GM21526 (cell line): ENCODE data around the gene TXNL4A.

Experiments used
- ATAC-seq: cut with Tn5 transposase; IDR thresholded peaks from one replicate; pipeline ENCODE4 v1.9.1; 2021; ENCODE audit warnings: moderate library complexity; ENCODE audit not compliant: unreplicated experiment, low FRiP score

The TXNL4A gene

DNA sequence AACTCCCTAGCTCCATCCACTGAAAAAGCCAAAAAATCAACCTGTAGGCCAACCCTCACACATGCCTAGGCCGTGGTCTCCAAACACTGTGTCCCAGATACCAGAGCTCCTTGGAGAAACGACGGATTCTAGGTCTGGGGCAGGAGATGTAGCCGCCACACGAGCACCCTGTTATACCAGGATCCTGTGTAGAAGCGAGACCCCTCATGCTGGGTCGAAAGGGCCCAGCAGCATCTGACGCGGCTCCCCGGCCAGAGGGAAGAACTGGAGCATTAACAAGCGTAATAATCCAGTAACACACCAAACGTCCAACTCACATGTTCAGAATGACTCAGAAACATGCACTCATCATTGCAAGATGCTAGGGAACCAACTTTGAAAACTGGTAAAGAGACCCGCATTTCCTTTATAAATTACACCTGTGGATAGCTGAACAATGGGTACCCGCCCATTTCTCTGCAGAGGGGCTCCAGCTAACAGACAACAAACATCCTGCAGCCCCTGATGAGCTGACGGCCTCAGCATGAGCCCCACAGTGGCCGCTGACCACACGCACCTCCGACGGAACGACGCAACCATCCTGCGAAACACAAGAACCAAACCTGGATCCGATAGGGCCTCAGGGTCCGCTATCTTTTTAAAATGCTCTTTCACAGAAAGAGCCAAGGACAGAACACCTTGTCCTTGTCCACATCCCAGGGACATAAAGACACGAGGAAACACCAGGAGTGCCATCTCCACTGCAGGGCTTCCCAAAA is 51.1 kb downstream of the TXNL4A start:
- no peak for ATAC-seq

DNA sequence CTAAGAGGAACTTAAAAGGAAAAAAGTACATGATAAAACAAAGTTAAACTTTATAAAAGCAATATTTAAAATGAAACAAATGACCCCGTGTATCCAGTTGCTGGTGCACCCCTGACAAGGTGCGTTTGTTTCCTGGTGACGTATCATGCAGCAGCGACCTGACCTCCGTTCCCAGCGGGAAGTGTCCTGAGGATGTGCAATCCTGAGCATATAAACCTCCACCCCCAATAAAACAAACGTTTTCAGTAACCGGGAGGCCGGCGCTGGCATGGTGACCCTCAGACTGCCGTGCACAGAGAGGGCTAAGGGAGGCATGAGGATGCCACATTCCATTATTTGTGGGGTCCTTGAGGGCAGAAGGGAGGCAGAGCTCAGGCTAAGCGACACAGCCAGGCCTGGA is 51.7 kb downstream of the TXNL4A start:
- no peak for ATAC-seq

DNA sequence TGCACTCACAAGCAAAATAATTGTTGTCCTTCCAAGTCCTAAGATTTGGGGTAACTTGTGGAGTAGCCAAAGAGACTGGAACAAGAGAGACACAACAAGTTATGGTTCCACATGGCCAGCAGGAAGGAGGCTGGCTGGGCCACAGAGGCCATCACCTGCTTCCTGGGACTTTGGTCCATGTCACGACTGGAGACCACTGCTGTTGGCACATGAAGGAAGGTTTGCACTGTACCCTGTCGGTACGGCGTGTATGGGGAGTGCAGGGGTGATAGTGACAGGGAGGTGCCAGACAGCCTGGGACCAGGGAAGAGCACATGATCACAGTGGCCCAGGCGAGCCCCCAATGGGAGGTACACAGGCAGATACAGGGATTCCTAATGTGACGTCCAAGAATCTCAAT is 52.4 kb downstream of the TXNL4A start:
- no peak for ATAC-seq

DNA sequence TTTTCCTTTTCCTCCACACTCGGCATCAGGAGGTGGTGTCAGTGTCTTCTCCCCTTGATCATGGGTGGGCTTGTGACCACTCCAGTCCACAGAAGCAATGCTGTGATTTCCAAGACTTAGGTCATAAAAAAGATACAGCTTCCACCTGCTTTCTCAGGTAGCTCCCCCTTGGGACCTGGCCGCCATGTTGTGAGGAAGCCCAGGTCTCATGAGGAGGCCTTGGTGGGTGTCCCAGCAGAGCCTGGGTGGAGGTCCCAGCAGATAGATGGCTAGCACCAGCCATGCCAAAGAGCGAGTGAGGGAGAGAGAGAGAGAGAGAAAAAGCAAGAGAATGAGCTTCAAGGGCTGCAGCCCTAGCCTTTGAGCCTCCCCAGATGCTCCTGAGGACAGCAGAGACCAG is 52.9 kb downstream of the TXNL4A start:
- no peak for ATAC-seq

DNA sequence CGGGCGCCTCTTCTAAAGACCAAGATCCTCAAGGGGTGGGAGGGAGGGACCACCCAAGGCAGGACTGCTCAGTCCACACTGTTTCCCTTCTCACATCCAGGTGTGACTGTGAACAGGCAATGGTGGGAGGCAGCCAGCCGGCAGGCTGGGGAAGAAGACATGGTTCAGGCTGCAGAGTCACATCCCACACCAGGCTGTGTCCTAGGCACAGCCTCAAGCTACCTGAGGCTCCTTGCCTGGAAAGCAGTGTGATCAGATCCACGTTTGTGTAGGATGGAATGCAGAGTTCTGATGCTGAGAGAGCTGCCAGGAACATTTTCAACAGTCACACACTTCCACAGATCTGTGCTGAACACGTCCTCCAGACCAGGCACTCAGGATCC is 53.3 kb downstream of the TXNL4A start:
- no peak for ATAC-seq

DNA sequence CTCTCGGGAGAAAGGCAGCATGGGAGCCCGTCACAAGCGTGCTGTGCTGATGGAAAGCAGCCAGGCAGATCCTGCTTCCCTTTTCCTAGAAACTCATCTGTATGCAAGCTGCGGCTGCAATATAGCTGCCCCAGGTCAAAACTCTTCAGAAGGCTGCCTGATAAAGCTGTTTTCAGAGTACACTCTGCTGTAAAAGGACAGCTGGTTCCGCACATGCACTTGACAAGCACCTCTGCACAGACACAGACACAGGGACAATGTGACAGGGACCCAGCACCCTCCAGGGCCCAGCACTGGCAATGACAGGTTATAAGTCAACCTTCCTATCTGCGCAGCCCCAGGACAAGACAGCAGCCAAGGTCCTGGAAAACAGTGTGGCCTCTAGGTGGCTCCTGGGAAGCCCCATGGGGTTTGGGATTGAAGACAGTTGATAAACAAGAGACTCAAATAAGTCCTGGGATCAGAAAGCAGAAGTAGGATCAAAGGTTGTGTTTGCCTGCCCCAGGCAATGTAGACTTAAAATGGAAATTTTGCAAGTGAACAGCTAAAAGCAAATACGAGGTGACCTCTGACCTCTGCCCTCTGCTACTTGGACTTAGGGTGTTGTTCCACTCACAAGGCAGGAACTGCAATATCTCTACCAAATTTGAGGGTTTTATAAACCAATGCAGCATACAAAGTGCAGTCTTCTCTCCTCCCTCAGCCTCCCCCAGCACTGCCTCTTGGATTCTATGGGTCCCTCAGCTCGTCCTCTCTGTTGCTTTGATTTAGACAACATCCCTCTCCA is 53.9 kb downstream of the TXNL4A start:
- no peak for ATAC-seq

DNA sequence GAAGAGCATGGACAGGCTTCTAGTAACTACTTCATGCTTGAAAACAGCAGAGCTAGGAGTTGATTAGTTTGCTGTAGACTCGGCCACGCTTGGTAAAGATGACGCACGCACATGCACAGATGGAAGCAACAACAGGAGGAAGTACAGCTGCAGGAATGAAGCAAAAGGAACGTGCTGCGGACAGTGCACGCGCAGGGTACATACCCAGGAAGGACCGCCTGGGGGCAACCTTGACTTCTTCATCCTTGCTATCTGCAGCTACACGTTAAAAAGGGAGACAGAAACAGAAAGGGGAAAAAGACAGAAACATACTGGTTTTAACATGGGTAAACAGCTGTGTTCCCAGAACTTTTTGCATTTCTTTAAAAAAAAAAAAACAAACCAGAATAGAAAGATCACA is 54.6 kb downstream of the TXNL4A start:
- ATAC-seq: no peak

DNA sequence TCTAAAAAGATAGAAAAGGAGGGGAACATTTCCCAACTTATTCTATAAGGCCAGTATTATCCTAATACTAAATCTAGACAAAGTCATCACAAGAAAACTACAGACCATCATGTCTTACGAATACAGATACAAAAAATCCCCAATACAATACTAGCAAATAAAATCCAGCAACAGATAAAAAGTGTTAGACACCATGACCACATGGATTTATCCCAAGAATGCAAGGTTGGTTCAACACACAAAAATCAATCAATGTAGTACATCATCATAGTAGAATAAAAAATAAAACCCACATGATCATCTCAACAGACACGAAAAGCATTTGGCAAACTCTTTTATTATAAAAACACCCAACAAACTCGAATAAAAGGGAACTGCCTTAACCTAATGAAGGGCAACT is 55.5 kb downstream of the TXNL4A start:
- ATAC-seq: no peak

DNA sequence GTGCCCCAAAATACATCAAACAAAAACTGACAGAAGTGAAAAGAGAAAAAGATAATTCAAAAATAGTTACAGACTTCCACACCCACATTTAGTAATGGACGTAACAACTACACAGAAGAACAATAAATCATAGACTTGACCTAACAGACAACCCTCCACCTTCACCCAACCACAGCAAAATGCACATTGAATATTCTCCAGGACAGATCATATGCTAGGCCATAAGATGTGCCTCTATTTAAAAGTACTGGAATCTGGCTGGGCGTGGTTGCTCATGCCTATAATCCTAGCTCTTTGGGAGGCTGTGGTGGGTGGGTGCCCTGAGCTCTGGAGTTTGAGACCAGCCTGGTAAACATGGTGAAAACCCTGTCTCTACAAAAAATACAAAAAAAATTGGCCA is 56.9 kb downstream of the TXNL4A start:
- ATAC-seq: no peak

DNA sequence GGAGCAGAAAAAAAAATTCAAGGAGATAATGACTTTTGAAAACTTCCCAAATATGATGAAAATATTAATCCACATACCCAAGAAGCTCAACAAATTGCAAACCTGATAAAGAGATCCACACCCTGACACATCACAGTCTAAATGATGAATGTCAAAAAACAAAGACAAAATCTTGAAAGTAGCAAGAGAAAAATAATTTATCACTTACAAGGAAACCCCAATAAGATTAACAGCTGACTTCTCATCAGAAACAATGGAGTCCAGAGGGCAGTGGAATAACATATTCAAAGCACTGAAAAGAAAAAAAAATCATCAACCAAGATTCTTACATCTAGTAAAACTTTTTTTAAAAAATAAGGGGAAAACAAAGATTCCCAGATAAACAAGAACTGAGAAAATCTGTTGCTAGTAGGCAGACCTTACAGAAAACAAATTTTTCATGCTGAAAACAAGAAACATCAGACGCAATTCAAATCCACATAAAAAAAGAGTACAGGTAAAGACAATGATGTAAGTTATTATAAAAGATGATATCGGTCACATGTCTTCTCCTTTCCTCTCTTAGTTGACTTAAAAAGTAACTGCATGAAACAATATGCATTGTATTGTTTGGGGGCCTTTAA is 58.2 kb downstream of the TXNL4A start:
- no peak for ATAC-seq

DNA sequence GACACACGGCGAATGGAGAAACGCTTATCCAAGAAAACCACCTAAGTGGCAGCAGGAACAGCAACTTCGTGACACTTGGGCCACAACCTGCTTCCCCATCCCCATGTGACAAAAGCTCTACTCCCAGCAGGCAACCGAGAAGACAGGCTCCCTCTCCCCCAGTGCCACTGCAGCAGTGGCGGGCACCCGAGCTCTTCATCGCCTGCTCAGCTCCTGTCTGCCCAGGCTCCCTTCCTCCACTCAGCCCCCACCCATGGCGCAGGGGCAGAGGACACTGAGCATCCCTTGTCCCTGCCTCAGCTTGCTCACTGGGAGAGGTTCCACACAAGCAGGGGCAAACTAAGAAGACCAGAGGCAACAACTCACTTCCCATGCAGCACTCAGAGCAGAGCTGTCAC is 59.8 kb downstream of the TXNL4A start:
- no peak for ATAC-seq

DNA sequence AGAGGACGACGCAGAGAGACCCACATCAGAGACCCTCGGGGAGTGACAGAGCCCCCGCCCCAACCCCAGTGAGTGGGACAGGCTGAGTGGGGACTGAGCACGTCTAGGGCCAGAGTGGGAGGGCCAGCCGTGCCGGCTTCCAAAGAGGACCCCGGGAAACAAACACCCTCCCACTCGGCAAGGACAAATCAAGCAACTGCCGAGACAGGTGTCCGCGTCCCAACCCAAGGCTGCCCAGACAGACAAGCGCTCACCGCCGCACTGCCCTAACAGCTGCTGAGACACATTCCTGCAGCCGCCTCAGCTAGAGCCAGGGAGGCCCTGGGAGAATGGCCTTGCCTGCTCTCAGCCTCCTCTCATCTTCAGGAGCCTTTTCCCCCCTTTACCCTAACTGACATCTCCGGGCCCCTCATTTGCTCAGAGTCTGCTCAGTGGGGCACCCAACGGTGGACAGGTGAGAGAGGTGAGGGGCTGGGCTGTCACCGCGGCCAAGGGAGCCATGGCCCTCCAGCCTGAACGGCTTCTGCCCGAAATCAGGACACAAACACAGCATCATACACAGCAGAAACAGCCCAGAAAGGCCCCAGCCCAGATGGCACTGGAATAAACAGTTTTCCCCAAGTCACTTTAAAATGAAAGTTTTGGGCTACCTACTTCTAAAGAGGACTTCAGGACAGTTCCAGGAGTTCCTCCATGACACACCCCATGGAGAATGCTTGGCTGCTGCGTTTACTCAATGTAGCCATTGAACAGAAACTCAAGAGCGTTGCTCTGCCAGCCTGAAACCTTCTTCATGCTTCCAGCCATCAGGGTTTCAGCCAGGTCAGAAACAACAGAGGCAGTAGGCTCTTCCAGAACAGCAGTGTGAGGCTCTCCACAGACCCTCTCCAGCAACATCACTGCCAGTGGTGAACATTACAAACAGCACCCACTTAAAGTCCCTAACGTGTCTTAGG is 60.5 kb downstream of the TXNL4A start:
- no peak for ATAC-seq

DNA sequence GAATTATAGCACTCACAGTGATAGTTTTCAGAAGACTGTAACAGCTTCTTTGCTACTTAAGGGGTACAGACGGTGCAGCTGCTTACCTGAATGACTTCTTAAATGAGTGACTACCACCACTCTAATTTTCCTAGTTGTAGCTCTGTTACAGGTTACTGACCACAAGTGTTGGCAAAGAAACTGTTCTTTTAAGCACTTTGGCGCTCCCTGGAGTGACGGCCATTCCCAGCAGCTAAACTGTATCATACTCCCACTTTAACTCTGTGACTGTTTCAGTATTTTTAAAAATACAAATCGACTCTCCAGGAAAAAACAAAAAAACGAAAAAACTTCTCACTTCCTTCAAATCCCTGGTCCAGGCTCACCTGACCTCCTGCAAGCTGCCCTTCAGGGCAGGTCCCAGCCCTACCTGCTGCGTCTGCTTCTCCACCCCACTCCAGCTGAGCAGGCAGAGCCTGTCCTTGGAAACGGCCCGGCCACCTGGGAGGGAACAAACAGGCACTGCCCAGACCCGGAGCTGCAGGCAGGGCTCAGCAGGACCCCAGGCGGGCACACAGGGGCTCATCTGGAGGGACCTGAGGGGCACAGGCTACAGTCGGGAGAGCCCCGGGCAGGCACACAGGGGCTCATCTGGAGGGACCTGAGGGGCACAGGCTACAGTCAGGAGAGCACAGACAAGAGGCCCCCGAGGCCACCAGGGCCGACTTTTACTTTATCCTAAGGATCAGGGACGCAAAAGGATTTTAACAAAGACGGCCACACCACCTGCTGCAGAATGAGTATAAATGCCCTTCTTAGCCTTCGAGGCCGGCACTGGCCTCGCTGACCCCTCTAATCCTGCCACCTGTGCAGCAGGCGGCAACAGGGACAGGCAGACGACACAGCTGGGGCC is 61.4 kb downstream of the TXNL4A start:
- no peak for ATAC-seq

DNA sequence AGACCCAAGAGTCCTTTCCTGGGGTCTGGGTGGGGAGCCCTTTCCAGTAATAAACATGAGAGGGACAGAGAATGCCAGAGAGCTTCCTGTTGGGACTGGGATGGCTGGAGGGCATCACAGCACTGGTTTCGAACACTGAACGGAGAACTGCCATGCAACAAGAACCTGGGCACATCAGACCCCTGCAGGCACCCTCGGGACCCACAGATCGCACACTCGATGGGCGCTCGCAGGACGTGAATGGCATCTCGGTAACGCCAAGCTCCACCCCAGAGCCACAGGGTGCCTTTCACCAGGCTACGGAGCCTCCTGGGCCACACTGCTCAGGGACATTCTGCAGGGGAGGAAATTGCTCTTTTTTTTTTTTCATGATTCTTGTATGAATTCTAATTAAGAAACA is 62.1 kb downstream of the TXNL4A start:
- no peak for ATAC-seq

DNA sequence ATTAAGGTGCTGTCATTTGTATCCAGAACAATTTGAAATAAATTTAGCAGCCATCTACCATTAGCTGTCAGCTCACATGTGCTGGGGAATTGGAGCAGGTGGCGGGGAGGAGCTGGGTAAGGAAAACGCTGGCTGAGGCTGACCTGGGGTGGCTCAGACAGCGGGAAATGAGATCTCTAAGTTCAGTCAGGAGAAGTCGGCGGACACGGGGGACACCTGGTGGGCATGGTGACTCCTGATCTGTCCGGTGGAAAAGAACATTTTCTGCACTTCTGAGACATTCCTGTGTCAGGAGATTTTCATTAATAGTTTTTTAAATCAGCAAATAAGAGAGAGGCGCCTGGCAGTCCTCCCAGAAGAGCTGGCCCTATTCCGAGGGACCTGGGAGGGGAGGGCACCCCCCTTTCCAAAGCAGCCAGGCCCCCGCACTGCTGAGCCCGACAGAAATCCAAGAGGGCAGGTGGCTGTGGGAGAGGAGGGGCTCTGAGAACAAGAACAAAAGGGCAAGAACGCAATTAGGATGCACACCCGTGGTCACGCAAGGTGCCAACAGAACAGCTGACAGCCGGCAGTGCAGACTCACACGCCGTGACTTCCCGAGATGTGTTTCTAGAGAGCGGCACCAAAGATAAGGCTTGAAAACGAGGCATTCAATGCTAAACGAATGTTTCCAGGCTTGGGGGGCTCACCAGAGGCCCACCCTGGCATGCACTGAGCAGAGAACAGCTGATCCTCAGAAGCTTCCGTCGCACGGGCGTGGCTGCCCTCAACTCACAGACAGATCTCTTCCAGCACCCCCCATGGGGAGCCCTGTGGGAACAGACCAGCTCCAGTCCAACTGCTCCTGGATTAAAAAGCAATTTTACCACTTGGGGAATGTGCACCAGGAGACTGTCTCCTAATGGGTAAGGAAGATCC is 63.3 kb downstream of the TXNL4A start:
- no peak for ATAC-seq

DNA sequence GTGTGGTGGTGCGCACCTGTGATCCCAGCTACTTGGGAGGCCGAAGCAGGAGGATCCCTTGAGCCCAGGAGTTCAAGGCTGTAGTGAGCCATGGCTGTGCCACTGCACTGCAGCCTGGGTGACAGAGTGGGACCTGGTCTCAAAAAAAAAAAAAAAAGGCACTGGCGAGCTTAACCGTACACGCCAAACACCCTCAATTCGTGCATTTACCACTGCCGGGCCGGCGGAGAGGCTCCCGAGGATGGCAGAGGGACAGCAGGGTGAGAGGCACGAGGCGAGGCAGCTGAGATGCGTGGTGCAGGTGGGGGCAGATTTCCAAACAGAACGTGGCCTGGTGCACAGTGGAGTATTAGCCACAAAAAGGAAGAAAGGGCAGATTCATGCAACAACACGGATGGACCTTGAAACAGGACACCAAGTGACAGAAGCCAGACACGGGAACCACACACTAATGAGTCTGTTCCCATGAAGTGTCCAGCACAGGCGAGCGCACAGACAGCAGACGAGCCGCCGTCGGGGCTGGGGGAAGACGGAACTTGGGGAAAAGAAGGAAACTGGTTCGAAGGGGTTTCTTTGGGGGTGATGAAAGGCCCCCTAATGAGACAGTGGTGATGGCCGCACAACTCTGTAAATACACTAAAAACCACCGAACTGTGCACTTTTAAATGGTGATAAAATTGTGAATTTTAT is 64.3 kb downstream of the TXNL4A start:
- no peak for ATAC-seq

DNA sequence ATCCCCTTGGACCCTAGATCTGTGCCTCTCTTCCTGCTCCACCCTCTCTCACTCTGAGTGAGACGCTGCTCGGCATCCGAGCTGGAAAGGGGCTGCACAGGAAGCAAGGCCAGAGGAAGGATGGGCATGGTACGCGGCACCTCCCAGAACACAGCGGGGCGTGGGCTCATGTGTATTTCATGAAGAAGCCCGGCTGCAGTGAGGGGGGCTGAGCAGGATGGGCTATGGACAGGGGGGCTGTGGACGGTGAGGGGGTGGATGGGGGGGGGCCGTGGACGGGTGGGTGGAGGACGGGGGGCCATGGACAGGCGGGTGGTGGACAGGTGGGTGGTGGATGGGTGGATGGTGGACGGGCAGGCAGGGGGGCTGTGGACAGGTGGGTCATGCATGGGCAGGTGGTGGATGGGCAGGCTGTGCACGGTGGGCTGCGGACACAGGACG is 65.4 kb downstream of the TXNL4A start:
- ATAC-seq: no peak
